ENCODE data around the gene PTX3.

PTX3 gene

DNA sequence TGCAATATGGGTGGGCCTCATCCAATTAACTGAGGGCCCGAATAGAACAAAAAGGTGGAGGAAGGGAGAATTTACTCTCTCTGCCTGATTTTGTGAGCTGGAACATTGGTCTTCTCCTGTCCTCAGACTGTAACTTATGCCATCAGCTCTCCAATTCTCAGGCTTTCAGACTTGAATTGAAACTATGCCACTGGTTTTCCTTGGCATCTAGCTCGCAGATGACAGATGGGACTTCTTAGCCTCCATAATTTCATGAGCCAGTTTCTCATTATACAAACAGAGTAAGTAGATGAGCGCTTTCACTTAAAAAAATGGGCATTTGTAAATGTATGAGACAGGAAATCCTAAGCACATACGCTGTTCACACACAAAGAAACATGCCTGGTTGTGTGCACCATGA, 8.7 kb upstream of the PTX3 start:
- no peak for DNase-seq

DNA sequence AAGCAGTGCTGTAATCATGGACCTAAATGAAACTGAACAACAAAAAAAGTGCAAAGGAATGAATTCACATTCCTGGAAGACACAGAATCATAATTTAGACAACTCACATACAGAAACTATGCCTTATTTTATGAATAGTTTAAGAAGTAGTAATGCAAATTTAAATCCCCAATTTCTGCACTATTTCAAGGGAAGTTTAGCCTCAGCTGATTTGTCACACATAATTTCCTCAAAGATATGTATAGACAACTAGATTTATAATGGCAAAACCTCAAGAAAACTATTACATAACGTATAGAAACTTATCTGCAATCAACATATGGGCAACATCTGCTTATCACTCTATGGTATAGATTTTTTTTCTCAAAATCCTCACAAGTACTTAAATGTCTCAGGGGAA, 7.8 kb upstream of the PTX3 start:
- no peak for DNase-seq

DNA sequence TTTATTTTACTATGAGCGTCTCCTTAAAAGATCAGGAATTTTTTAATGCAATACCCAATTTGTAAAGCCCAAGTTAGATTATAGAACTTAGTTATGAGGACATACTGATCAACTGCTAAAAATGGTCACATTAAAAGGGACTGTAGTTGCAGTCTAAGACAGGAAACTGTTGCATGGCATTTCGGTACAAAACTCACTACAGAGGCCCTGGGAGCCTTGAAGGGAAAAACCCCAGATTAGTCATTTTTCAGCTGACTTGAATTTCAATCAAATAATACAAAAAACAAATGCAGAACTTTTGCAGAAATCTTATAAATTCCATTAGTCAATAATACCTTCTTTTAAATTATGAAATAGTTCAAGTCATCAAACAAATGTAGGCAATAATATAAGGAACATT, 6.9 kb upstream of the PTX3 start:
- no peak for DNase-seq

DNA sequence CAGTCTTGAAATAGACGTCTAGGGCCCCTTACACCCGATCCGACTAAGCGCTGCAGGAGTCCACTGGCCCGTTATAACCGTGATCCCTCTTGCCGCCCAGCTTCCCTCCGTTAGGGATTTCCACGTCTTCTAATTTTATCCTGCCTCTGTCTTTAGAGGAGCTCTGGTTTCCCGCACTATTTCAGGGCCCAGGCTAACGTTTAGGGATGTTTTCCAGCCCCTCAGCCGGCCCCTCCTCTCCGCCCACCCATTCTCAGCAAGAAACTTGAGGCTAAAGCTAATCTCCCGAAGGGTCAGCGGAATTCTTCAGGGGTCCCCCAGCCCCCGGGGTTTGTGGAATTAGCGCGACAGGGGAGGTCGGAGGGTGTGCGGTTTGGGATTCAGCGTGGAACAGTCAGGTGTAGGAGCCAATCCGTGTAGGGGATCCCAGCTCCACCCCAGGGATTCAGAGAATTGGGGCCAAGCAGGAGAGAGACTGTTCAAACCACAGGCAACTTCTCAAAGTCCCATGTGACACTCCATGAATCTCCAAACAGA, 1.6 kb downstream of the PTX3 start:
- no peak for DNase-seq

DNA sequence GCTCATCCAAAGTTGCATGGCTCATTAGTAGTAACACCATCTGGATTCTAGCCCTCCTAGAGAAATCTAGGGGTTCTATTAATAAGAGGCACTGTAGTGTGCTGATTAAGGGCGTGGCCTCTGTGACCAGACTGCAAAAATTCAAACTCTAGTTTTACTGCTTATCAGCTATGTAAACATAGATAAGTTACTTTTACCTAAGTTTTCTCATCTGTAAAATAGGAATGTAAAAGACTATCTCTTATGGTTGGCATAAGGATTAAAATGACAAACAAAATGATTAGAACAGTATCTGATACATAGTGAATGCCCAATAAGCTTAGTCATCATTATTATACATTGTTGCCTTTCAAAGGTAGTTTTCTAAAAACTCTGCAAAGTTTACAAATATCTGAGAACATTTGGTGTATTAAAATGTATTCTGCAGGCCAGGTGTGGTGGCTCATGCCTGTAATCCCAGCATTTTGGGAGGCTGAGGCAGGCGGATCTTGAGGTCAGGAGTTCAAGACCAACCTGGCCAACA, 4.5 kb downstream of the PTX3 start:
- DNase-seq, result no peak

DNA sequence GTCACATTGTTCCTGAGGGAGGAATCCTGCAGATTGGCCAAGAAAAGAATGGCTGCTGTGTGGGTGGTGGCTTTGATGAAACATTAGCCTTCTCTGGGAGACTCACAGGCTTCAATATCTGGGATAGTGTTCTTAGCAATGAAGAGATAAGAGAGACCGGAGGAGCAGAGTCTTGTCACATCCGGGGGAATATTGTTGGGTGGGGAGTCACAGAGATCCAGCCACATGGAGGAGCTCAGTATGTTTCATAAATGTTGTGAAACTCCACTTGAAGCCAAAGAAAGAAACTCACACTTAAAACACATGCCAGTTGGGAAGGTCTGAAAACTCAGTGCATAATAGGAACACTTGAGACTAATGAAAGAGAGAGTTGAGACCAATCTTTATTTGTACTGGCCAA, 6.1 kb downstream of the PTX3 start:
- no peak for DNase-seq

DNA sequence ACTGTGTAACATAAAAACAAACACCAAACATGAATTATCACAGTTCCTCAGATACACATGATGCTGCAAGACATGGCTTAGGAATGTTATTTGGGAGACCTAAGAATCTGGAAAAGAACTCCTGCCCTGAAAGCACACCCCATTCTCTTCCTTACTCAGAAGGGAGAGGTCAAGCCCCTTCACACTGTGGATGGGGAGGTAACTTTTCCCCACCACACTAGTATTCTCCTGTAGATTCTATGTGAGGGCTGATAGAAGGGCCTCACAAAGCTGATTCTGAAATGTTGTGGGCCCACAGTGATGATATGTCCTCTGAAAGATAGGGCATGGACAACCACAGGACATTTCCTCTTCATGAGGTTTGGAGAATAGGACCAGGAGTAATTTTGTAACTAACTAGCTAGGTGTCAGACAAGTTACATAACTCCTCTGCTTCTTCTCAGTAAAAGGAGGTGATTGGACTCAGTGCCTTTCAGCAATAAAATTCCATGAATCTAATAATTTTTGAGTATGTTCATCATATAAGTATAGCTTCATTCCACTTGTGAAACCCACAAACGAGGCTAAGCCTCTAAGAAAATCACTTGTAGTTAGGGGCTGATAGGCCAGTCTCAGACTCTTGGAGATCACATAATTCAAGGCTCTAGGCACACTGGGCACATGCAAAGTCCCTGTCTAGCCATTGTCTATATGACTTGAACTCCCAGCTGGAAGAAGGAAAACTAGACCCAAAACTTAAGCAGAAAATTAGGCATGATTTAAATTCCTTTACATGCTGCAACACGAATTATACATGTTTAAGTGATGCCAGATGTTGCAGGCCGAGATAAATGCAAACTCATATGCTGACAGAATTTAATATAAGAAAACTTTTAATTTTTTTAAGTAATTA, 7.5 kb downstream of the PTX3 start:
- DNase-seq, result no peak

DNA sequence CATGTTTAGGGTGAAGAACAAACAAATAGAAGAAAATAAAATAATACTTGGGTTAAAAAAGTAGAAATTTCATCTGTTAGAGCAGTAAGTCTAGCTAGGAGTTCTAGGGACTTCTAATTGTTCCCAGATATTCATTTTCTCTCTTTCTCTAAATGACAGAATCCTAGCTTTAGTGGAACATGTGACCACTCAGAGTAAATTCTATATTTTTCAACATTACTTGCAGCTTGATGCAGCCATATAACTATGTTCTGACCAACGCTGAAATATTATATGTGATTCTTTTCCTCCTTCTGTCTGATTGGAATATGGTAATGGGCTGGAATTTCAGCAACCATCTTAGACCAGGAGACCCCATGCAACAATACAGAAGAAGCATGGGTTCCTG, 8.1 kb downstream of the PTX3 start:
- DNase-seq, result no peak

DNA sequence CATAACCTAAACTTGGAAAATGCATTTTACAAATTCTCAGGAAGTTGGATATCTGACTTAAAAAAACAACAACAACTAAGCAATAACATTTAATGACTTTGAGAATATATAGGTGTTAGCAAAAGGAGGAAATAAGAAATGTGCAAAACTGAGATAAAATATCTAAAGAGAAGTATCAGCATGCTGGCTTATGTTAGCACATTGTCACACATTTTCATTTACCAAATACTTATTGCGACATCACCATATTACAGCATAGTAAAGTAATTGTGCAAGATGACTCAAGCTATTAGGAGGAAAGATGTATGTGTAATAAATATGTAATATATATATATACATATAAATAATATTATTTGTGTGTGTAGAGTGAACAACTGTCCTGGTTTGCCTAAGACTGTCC, 9.2 kb downstream of the PTX3 start:
- DNase-seq, result no peak

DNA sequence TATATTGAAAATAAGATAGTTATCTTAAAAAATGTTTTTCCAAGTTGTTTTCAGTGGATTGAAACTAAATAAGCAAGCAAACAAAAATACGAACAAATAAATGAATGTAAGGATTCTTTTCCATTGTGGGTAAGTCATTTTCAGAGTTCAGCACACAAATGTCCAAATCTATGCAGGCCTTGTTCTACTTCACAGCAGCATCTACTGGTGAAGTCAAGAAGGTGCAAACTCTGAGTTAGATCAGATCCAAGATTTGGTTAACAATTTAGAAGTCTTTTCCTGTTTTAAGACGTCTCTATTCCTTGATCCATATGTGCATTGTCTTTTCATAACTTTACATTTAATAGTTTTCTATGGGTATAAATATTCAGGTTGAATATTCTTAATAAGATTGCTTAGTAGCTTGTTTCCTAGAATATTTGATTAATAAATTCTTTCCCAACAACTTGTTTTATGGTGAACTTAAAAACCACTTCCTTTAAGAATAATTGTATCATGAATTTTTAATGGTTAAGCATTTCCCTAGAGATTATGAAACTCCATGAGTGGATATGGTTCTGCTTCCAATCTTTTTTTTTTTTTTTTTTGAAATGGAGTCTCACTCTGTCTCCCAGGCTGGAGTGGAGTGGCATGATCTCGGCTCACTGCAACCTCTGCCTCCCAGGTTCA, 10.5 kb downstream of the PTX3 start:
- DNase-seq, result no peak

DNA sequence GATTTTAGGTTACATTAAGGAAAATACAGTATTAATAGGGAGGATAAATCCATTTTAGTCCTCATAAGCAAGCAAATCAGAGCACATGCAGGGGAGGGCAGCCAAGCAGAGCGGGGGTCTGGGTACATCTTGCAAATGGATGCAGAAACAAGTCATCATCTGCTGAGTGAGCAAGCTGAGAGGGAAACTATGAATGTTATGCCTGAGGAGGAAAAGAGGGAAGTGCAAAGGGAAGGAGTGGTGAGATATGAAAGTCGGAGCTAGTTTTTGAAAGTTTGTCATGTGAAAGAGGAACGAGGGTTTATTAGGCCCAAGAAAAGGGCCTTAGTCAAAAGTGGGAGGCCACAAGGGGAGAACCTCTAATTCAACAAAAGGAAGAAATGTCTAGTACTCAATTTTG, 15.4 kb downstream of the PTX3 start:
- DNase-seq, result no peak

DNA sequence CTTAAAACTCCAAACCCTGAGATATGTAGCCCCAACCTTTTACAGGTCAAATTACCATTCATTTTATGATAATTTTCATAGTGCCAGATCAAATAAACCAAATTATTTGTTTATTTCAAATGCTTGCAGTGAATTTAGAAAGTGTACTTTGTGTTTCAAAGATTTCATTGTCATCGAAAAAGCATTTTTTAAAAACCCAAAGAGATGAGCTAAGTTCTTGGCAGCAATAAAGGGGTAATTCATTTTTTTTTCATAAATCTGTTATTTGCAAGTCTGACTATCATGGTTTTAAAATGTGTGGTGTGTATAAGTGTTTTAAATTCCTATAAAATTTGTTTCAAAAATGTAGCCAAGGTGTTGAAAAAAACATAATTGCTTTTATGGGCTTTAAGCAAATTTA, 17.2 kb downstream of the PTX3 start:
- no peak for DNase-seq

DNA sequence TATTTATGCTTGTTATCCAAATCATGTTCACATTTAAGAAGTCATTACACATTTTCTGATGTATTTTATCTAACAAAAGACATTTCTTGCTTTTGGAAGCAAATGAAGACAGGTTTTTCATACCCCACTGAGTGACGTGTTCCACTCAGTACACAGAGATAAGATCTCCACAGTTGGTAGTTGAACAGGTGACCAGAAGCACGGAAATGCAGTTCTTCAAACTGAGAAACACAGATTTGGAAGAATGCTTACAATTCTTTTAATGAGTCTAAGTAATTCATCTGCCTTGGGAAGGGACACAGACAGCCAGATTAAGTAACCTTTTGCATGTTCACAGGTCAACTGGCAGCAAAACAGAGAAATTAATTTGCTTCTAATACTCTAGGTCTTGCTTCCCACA, 23.1 kb downstream of the PTX3 start:
- no peak for DNase-seq

DNA sequence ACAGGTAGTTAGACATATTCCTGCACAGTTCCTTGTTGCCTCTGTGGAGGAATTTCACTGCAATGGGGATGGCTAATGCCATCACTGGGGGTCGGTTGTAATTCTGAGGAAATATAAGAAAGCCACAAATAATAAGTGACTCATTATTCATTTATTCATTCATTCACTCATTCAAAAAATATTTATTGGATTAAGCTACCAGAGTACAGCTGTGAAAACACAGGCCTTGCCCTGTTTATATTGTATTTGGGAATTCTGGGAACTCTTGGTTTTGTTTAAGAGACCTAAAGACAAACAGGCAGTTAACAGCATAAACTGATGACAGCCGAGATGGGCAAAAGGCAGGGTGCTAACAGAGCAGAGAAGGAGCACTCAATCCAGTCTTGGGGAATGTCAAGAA, 23.6 kb downstream of the PTX3 start:
- no peak for DNase-seq

DNA sequence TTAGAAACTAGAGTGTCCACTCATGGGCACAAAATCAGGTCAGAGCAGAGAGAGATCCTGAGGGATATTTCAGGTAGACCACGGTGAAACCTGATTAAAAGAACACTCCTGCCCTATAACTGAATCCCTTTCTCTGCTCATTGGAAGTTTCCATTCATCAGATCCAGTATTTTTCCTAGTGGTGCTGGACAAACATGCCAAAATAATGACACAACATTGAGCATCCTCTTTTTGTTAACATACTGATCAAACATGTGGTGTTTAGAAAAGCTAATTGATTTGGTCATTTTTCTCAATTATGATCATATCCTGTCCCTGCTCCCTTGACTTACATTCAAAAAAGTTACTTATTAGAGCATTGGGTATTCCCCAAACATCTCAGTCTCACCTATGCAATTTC, 27.2 kb downstream of the PTX3 start:
- no peak for DNase-seq

DNA sequence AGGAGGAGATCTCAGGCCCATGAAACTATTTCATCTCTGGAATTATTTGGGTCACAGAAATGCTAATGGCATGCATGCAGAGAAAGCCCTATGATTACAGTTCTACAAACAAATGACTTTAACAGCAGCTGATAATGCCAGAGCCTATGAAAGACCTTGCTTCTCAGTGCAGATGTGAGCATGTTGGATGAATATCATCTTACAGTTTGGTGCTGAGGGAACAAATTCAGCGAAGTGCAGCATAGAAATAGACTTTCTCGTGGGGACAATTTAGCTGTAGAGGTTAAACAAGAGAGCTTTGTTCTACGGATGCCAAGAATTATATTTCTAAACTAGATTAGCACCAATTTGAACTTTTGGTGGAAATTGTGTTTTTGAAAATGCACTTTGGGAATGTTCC, 27.7 kb downstream of the PTX3 start:
- DNase-seq, result no peak

DNA sequence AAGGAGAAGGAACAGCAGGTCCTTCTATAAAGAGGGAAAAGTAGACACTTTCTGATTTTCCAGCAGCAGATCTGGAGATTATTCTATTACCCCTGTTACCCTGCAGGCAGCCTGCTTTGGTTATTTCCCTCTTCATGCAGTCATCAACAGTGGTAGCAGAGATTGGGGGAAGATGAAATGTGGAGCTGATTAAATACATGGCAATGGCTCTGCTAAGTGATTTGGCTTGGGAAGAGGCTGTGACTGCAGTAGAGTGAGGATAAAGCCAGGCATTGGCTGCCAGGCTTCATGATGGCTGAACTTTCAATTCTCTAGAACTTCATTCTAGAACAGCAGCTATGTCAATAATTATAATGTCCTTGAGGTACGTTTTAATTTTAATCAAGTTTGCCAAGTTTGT, 29.1 kb downstream of the PTX3 start:
- DNase-seq, result no peak

DNA sequence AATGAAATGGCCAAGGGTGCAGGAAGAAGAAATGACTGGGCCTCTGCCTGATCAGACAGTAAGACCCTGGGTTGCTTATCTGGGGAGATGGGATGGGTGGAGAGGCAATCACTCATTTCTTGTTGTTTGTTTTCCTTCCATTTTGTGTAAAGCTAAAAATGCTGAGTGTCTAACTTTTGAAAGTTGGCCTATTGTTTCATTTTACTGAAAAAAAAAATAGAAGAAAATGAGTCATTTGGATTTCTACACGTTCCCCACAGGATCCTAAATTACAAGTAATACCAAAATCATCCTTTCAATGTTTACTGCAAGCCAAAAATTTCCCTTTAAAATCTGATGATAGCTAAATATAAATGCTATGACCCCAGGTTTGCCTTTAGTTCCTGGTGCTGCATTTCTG, 30.6 kb downstream of the PTX3 start:
- DNase-seq, result no peak

DNA sequence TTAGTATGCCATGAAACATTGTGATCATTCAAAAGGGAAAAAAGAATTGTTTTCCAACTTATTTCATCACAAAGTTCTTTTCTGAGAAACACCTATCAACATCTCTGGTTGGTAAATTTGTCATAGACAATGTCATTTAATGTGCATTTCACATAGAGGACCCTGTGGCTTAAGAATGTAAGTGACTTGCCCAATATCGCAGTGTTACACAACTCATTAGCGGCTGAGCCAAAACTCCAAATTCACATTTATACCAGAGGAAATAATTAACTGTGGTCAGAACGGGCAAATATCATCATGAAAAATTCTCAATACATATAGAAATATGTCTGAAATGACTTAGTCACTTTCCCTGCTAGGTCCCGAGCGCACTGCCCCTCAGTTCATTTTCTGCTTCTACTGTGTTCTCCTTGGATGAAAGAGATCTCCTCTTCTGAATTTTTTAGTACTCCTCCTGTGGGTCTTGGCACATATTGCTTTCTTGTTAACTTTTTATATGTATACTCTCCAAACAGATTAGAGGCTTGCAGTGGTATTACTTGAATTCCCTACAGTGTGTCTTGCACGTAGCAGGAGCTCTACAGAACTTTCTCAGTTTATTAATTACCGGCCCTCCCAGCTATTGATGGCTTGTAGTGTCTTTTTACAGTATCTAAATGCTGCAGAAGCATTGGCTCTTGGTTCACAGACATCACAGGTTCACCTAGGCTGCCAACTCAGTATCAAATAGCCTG, 33.1 kb downstream of the PTX3 start:
- DNase-seq, result no peak

DNA sequence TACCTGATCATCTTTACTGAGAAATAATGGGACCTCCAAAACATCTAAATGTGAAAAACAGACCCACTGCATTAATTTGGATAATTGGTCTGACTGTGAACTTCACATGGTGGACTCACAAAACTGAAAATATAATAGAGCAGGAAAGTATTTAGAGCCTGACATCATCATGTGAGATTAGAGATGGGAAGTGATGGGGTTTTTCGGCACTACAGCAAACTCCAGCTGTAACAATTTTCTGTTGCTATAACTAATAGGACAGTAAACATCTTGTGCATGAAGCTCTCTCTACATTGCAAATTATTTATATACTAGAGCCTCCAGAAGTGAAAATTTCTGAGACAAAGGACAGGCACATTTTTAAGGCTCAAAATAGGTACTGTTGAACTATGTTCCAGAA, 34.4 kb downstream of the PTX3 start:
- DNase-seq, result no peak

DNA sequence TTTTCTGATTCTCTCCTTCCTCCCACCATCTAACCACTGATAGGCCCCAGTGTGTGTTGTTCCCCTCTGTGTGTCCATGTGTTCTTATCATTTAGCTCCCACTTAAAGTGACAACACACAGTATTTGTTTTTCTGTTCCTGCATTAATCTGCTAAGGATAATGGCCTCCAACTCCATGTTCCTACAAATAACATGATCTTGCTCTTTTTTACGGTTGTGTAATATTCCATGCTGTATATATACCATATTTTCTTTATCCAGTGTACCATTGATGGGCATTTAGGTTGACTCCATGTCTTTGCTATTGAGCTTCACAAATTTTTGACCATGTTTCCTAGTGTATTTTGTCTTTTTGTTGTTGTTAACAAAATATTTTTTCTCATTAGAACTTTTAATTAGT, 36.0 kb downstream of the PTX3 start:
- DNase-seq, result no peak

DNA sequence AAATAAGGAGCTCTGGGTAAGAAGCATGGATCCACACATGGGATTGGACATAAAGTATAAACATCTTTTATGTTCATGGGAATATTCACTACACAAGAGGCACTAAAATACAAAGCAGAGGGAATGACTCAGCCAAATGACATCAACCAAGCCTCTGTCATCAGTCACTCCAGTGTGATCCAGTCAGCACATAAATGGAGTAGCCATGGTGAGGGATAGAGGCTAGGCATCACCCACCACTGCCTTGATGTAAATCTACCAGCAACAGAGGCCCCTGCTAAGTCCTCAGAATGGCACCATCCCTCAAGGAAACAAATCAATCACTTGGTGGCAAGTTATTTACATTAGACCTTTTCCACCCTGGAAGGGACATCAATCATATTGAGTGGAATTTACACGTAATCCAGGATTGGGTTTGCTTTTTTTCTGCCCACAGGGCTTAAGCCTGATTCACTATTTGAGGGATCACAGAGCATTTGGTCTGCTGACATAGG, 39.3 kb downstream of the PTX3 start:
- no peak for DNase-seq

DNA sequence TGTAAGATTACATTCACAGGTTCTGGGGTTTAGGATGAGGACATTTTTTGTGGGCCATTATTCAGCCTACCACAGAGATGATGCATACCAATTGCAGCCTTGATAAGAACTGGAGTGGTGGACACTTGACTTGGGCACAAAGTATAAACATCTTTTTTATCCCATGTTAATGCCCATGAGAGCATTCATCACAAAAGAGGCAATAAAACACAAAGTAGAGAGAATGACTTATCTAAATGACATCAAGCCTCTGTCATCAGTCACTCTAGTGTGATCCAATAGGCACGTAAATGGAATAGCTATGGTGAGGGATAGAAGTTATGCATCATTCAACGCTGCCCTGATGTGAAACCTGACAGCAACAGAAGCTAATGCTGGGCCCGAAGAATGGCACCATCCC, 40.8 kb downstream of the PTX3 start:
- no peak for DNase-seq

Data from NCI-H1436 (cell line).